GM21515 (cell line): ENCODE results near the gene GORASP1.

Source experiments
- ATAC-seq: cut with Tn5 transposase; IDR thresholded peaks from one replicate; pipeline ENCODE4 v1.9.1; 2021; ENCODE audit not compliant: unreplicated experiment

GORASP1 gene

GRCh38 chr3:39141171-39141995 is 34.0 kb upstream of the GORASP1 start:
- no peak for ATAC-seq

- no peak for ATAC-seq
Observed at GRCh38 chr3:39140341-39140971, 33.0 kb upstream of the GORASP1 start.

GRCh38 chr3:39139442-39139841 is 32.0 kb upstream of the GORASP1 start:
- ATAC-seq, result no peak

- no peak for ATAC-seq
Observed at GRCh38 chr3:39138804-39139415, 31.5 kb upstream of the GORASP1 start.

- ATAC-seq, result no peak
Observed at GRCh38 chr3:39137991-39138803, 30.8 kb upstream of the GORASP1 start.

- ATAC-seq, result no peak
Observed at GRCh38 chr3:39137435-39137936, 30.1 kb upstream of the GORASP1 start.

- no peak for ATAC-seq
Observed at GRCh38 chr3:39136533-39137434, 29.4 kb upstream of the GORASP1 start.

GRCh38 chr3:39135170-39135805 is 27.9 kb upstream of the GORASP1 start:
- no peak for ATAC-seq

- ATAC-seq, result no peak
Observed at GRCh38 chr3:39134305-39134704, 26.9 kb upstream of the GORASP1 start.

GRCh38 chr3:39133822-39134221 is 26.4 kb upstream of the GORASP1 start:
- ATAC-seq, result no peak

- no peak for ATAC-seq
Observed at GRCh38 chr3:39133093-39133490, 25.7 kb upstream of the GORASP1 start.

- no peak for ATAC-seq
Observed at GRCh38 chr3:39132096-39133092, 25.0 kb upstream of the GORASP1 start.

- no peak for ATAC-seq
Observed at GRCh38 chr3:39130693-39131265, 23.4 kb upstream of the GORASP1 start.

GRCh38 chr3:39130026-39130425 is 22.6 kb upstream of the GORASP1 start:
- no peak for ATAC-seq

GRCh38 chr3:39128951-39129350 is 21.5 kb upstream of the GORASP1 start:
- ATAC-seq, result no peak

GRCh38 chr3:39127908-39128304 is 20.5 kb upstream of the GORASP1 start:
- no peak for ATAC-seq

- ATAC-seq, result no peak
Observed at GRCh38 chr3:39127269-39127907, 20.0 kb upstream of the GORASP1 start.
